NCI-H1048 (cell line): ENCODE measurements around the gene DENND6B.
"Not testable (repeated sequence)": the region's sequence is repeated elsewhere in the genome, so short reads cannot be mapped to it uniquely, and the experiment has no call there.

Experiments used
- DNase-seq: peaks from one replicate; lab custom pipeline; 2025; lab: John Stamatoyannopoulos, UW

DENND6B gene

DNA sequence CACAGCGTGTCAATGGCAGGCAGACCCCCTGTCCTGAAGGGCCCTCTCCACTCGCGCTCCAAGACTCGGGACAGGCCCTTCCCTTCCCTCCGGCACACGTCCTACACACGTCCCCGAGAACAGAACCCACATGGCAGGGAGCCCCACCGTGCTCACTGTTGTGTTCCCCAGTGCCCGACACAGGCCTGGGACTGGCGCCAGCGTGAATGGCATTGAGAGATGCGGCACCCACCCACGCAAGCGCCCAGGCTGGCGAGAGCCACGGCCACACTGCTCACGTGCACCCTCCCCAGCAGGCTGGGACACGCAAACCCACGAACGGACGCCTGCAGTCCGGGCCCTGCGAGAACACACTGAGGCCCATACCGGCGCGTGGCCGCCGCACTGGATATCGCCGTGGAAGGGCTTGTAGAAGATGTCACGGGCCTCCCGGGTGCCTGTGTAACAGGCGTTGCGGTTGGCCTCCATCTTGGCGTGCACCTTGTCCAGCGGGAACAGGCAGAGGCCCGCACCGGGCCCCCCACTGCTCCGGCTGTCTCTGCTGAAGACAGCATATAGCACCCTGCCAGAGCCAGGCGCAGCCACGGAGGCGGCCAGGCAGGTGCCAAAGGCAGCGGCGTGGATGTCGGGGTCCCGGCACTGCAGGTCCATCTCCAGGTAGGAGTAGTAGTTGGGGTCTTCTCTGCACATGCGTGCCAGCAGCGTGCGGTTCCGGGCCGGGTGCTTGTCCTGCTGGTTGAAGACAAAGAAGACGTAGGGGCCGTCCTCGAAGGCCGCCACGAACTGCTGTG lies 37.5 kb downstream of the DENND6B start:
- DNase-seq = no peak

DNA sequence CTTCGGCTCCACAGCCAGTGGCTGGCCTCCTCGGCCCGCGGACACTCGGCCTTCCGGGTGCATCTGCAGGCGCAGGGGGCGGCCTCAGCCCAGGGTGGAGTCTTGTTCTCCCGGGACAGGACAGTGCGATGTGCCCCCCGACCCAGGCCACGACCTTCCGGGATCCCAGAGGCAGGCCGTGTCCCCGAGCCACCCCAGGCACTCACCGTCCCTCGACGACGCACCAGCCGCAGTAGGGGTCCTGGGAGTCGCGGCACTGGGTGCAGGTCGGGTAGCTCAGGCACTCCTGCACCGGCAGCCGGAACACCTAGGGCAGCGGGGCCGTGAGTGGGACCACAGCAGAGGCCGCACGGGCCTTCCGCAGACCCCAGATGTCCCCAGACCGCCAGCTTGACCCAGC lies 39.1 kb downstream of the DENND6B start:
- DNase-seq = no peak

DNA sequence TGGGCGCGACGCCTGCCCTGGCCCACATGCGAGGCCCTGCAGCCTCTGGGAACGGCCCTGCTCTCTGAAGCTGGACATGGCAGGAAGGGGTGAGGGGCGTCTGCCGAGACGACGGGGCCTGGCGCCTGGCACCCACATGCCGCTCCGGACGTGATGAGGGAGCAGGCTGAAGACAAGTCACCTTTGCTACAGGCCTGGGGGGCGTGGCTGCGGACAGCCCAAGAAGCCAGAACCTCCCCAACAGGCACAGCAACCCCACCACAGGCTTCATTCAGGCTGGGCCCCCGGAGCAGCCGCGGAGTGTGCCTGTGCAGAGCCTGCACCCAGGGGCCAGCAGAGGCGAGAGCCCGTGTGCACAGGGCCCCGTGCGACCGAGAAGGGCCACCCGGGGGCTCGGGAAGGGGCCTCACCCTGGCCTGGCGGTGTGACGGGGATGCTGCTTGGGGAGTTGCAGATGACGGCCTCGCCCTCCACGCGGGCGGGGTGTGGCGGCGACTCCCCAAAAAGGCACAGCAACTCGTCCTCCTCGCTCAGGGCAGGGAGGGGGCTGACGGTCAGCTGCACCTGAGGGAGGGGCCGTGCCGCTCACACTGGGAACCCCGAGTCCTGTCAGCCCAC lies 40.0 kb downstream of the DENND6B start:
- no peak for DNase-seq

DNA sequence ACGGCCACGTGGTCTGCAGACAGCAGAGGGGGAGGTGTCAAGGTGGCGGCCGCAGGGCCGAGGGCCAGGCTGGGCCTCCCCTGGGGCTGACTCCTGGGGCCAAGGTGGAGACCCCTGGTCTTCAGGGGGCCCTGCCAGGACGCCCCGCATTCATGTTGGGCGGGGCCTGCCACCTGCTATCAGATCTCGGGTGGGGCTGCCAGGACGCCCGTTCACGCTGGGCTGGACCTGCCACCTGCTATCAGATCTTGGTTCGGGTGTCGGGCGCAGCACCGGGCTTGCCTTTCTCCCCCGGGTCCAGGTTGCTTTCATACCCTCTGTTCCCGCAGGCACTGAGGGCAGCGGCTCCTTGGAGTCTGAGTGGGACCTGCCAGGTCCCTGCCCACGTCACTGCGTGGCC lies 40.5 kb downstream of the DENND6B start:
- DNase-seq = no peak

DNA sequence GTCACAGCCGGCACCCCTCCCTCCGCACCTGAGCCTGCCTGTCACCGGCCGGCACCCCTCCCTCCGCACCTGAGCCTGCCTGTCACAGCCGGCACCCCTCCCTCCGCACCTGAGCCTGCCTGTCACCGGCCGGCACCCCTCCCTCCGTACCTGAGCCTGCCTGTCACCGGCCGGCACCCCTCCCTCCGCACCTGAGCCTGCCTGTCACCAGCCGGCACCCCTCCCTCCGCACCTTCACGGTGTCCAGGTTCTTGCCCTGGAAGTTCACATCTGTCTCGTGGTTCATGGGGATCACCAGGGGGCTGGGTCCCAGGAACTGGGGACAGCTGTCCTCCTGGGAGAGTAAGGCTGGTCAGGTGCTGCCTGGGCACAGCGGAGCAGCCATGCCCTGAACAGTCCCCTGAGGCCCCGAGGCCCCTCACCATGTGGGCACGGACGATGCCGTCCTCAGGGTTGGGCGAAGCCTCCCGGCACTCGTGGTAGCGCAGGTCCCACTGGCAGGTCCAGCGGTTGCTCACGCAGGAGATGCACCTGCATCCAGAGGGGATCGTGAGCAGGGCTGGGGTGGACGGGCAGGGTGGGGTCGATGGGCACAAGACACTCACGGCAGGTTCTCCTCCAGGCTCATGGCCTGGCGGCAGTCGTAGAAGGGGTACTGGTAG lies 41.1 kb downstream of the DENND6B start:
- DNase-seq = no peak

DNA sequence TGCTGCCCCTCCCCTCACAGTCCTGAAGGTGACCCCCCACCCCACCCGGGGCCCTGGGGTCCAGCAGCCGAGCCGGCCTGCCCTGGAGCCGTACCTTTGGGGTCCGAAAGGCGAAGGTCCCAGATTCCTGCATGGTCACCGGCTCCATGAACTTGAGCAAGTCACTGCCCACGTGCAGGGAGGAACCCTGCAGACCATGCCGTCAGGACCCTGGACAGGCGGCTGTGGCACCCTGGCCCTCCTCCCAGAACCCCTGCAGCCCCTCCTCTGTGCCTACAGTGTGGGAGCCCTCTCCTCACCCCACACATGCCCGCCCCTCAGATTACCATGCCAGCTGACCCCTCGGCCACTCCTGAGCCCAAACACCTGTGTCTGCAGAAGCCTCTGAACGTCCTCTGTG lies 42.3 kb downstream of the DENND6B start:
- DNase-seq = no peak

DNA sequence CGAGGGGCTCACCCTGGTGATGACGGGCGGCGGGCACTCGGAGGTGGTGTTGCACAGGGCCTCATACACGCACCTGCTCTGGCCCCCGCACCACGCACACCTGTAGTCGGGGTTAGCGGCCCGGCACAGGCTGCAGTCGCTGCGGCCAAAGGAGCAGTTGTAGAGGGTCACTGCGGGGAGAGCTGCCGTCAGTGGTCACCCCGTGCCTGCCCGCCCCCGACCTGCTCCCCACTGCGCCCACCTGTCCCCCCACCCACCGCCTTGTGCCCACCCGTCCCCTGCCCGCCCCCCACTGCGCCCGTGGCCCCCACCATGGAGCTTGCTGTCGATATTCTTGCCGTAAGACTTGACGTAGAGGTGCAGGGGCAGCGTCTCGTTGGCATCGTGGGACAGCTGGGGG lies 43.0 kb downstream of the DENND6B start:
- no peak for DNase-seq

DNA sequence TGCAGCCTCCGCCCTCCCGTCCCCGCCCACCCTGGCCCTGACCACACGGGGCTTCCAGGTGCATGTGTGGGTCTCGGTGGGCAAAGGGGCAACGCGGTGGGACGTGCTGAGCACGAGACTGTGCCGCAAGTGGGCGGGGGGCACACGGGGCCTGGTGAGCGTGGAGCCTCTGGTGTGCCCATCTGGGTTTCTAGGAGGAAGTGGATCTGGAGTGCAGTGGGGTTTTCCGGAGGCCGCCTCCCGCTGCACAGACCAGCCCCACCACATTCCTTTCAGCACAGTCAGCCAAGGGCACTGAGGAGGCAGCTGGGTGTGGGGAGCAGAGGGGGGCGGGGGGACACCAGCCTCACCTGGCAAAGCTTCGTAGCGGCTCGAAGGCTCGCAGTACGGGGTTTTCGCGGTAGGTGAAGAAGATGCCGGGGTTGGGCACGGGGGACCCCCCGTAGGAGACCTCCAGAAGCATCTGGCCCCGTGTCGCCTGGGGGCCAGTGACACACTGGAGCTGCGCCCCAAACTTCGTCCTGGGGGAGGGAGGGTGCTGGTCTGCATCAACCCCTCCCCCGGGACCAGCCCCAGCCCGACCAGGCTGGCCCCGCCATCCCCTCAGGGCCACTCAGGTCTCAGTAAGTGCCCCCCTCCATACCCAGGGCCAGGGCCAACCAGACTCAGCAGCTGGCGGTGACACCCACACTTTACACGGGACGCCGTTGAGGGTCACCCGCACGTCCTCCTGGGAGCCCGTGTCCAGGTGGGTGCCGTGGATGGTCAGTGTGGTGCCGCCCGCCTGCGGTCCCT lies 44.3 kb downstream of the DENND6B start:
- no peak for DNase-seq

DNA sequence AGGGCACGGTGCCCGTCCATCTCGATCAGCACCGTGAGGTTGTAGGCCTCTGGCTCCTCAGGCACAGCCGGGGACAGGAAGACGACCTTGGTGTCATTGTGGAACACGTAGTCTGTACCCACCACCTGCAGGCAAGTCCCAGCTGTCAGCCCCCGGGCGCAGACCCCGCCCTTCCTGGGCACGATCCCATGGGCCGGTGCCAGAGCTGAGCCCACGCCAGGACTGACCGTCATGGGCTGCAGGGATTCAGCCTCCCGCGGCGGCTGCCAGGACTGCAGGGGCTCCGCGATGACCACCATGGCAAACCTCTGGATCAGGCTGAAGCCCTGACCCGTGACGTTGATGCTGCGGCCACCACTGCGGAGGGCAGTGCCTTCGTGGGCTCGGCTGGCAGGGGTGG lies 44.9 kb downstream of the DENND6B start:
- no peak for DNase-seq

DNA sequence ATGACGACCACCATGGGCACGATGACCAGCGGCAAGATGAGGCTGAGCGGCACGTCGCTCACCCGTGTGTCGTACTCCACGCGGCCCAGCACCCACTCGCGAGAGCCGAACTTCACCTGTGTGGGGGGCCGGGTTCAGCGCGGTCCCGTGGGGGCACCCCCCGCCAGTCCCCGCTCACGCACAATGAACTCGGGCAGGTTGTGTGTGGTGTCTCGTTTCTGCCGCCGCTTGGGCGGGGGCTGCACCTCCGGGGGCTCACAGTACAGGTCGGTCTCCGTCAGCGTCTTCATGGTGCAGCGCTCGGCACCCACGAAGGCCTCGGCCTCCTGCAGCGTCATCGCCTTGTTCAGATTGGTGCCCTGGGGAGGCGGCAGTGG lies 45.4 kb downstream of the DENND6B start:
- DNase-seq = no peak

DNA sequence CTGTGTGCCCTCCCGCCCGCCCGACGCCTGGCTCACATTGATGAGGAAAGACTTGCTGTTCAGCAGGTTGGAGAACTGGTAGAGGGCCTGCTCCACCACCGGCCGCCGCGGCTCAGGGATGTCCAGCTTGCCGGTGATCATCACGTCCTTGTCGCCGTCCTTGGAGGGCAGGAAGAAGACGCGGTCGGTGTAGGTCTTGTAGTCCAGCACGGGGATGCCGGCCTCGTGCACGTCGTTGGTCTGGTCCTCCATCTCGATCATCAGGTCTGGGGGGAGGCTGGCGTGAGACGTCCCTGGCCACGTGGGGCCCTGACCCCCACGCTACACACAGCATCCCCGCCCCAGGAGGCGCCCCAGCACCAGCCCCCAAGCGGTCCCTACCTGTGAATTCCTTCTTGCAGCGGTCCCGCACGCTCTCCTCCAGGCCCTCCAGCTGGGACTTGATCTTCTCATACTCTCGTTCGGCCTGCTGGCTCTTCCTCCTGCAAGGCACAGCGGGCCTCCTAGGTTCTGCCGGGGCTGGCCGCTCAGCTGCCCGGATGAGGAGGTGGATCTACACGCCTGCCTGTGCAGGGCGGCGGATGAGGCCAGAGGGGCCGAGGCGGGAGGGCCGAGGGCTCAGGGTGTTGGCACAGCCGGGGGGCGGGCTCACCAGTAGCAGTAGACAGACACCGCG lies 46.0 kb downstream of the DENND6B start:
- DNase-seq = no peak

DNA sequence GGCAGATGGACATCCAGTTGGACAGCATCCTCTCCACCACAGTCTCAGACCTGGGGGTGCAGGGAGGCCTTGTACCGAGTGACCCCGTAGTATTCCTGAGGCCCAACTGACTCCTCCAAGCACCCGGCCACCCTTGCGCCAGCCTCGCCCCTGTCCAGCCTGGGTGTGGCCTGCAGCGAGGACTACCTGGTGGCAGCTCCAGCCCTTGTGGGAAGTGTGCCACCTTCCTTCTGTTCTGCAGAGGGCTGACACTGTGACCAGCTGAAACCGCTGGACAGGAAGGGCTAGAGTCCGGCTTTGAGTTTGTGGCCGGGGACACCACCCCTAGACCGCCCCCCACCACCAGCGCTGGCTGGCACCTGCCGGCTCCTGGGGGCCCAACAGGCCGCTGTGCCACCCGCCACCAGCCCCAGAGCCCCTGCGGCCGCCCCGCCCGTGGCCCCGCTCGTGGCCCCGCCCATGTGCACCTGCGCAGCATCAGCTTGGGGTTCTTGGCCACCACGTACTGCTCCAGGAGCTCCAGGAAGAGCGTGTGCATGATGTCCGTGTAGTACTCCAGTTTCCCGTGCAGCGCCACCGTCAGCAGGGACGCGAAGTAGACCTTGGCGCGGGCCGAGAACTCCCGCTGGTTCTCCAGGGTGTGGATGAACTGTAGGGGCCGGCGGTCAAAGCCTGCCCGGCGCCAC lies 46.6 kb downstream of the DENND6B start:
- no peak for DNase-seq

DNA sequence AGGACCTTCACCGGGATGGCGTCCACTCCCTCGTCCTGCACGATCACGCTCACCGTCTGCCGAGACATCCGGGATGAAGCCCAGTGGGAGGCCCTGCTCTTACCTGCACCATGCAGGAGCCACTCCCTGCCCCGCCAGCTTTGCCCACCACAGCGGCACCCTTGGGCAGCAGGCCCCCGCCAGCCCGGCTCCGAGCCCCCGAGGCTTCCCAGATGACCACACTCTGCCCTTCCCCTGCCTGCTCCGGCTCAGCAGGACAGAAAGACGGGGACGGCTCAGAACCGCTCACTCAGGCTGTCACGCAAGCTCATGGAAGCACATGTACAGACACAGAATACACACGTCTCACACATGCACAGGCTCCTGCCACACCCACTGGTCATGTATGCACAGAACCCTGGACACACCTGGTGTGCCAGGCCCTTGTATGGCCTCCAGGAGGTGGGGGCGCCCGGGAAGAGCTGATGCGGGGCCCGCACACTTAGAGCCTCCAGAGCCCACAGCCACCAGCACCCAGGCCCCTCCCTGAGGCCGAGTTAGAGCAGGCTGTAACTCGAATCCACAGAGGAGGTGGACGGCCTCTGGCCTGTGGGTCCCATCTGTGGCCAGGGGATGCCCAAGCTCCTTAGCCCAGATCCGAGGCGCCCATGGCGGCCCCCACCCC lies 47.7 kb downstream of the DENND6B start:
- DNase-seq = no peak

DNA sequence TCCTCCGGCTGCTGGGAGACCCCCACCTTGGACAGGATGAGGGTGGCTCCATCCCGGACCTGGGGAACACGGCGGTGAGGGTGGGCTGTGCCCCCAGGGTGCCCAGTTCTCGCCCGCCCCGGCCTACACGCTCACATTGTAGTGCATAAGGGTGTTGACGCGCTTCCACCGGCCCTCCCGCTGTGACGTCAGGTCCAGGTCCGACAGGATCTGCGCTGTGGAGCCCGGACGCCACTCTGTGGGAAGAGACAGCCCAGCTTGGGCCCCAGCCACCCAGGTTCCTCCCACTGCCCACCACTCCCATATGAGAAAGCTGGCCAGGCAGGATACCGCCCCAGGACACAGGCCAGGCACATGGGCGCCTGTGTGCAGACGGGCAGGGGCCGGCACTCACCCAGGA lies 48.4 kb downstream of the DENND6B start:
- no peak for DNase-seq

DNA sequence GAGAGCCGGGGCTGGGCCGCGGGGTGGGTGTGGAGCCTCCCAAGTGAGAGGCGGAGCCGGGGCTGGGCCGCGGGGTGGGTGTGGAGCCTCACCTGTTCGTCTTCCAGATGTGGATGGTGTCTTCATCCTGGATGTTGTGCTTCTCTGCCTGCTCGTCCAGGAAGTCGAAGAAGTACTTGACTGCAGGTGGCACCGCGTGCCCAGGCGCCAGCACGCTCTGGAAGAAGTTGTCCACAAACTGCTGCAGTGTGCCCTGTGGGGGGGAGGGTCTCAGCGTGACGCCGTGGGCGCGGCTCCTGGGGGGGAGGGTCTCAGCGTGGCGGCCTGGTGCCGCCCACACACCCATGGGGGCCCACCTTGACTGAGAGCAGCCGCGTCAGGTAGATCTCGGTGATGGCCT lies 49.1 kb downstream of the DENND6B start:
- no peak for DNase-seq

DNA sequence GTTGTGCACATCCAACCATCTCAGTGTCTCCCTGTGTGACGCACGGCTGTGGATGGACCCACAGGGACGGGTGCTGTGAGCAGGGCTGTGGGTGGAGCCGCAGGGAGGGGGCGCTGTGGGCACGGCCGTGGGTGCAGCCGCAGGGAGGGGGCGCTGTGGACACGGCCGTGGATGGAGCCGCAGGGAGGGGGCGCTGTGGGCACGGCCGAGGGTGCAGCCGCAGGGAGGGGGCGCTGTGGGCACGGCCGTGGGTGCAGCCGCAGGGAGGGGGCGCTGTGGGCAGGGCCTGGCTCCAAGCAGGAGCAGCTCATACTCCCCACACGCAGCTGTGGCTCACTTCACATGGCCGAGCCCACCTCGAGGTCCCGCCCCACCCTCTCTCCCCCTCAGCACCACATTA lies 50.7 kb downstream of the DENND6B start:
- no peak for DNase-seq

DNA sequence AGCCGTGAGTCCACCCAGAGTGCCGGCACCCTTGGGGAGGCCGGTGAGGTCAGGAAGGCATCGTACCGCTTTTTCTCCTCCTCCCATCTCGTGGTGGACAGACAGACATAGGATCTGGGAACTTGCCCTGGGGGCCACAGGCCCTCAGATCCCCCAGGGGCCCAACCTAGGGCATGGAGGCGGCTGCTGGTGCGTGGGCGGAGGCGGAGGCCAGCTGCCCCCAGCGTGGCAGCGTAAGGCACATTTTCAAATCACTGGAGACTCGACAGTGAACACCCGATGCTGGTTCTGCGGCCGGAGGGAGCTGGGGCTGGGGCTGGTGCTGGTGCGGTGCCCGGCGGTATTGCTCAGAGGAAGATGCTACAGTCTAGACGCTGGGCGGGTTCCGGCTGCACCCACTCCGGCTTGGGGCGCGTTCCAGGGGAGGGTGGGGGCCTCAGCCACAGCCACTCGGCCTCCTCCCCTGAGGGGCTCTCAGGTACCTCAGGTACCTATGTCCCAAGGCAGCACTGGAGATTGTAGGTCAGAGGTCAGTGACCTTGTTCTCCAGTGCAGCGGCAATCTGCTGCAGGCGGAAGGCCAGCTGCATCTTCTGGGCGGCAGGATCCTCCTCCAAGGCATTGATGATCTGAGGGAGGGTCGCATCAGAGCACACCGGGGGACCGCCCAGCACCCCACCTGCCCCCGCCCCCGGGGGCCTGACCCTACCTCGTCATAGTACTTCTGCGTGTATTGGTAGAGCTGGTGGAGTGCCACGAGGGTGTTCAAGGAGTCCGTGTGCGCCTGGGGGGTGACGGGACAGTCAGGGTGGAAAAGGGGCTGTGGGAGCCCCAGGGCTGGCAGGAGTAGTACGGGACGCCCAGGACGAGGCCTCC lies 51.4 kb downstream of the DENND6B start:
- no peak for DNase-seq

DNA sequence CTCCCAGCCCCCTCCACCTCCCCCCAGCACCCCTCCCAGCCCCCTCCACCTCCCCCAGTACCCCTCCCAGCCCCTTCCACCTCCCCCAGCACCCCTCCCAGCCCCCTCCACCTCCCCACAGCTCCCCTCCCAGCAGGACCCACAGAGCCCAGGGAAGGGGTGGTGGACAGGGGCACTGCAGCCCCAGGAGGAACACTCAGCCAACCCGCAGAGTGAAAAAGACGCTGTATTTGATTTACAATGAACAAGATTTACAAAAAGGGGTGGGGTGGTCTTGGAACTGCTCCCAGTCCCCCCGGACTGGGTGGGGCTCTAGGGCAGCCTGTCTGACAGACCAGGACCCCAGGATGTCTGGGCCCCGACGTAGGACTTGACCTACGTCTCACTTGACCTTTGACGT lies 52.0 kb downstream of the DENND6B start:
- no peak for DNase-seq

DNA sequence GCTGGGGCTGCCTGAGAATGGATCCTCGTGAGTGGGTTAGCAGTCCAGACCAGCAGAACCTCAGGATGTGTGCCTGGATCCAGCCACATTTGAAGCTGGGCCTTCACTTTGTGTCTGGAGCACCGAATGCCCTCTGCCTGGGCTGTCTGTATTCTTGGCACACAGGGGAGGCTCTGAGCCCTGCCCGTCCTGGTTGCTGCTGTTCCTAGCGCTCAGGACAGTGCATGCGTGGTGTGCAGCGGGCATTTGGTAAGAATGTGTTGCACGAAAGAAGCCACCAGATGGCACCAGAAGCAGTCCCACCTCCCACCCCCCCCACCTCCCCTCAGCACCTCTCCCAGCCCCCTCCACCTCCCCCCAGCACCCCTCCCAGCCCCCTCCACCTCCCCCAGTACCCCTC lies 52.5 kb downstream of the DENND6B start:
- DNase-seq = no peak

DNA sequence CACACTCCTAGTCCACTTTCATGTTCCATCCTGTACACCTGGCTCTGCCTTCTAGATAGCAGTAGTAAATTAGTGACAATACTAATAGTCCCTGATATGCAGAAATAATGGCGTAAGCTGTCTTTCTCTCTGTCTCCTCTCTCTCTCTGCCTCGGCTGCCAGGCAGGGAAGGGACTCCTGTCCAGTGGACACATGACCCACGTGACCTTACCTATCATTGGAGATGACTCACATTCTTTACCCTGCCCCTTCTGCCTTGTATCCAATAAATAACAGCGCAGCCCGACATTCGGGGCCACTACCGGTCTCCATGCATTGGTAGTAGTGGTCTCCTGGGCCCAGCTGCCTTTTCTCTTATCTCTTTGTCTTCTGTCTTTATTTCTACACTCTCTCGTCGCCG lies 53.0 kb downstream of the DENND6B start:
- not testable (repeated sequence) for DNase-seq
